ENCODE measurements around the gene TNFRSF11A. TPM values are rescaled to one million over a fixed set of nuclear protein-coding genes. Genes with fewer than 3 reads are reported as not detected.

Gene TNFRSF11A
- total RNA-seq, 1 donor from 2014 or later, result 1.1 TPM

DNA sequence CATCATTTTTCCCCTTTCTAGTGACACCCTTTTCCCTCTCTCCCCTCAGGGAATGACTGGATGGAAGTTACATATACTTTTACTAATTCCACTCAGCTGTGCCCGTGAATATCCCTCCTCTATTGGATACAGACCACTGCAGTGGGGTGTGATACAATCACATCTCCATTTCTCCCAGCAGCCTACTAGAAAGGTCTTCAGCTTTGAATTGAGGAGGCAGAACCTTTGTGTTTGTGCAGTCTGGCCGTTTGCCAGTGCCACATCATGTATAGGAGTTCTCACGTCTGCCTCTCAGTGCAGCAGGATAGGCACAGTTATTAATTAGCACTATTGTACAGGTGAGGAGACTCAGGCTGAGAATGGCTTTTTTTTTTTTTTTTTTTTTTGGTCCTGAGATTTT, 16.4 kb downstream of the TNFRSF11A start:
- ATAC-seq (no peak), DNase-seq (ENCODE audit: low spot score) (no peak)

DNA sequence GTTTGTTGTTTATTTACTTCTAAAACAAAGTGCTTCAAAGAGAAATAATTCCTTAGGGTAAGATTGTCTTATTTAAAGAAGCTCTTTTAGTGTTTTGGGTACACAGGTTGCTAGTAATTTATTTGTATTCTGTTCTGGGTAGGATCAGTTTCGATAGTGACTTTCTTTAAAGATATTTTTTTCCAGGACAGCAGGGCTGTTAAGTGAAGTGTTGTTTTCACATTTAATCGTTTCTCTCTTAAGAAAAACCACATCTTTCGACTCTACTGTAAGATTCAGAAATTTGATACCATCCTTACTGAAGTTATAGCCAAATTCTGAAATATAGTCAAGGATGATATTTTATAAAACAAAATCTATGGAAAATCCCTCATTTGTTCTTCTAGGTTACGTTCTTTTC, 17.8 kb downstream of the TNFRSF11A start:
- DNase-seq (ENCODE audit: low spot score) (no peak), ATAC-seq (no peak)

DNA sequence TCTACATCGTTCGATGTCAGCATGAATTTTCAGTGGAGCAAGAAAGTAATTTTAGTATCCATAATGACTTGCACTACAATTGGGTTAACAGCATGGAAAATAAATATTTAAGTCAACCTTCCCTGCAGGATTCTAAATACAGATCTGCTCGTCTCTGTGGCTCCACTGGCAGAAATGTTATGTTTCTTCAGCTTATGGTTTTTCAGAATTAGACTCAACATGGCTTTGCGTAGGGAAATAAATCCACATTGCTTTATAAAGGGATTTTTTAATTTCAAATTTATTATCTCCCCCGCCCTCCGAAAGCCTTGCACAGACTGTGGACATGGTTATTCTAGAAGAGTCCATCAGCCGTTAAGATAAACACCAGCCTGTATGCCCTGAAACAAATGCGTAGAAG, 18.2 kb downstream of the TNFRSF11A start:
- ATAC-seq, result no peak
- no peak for DNase-seq (ENCODE audit: low spot score)

DNA sequence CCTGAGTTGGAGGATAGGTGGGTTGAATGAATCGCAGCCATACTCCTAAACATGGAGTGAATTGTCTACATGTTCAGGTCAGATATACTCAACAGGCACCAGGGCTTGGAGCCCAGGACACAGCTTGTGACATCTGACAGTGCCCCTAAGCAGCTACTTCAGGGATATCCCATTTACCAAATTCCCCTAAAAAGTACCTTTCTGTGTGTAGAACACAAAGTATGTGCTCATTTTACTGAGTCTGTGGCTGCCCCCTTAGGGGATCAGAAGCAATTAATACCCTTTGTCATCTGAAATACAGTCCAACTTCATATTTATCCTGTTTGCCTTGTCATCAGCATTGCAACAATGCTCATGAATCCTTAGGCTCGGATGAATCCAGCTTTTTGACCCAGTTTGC, 20.8 kb downstream of the TNFRSF11A start:
- DNase-seq (ENCODE audit: low spot score) (no peak), ATAC-seq (no peak)

DNA sequence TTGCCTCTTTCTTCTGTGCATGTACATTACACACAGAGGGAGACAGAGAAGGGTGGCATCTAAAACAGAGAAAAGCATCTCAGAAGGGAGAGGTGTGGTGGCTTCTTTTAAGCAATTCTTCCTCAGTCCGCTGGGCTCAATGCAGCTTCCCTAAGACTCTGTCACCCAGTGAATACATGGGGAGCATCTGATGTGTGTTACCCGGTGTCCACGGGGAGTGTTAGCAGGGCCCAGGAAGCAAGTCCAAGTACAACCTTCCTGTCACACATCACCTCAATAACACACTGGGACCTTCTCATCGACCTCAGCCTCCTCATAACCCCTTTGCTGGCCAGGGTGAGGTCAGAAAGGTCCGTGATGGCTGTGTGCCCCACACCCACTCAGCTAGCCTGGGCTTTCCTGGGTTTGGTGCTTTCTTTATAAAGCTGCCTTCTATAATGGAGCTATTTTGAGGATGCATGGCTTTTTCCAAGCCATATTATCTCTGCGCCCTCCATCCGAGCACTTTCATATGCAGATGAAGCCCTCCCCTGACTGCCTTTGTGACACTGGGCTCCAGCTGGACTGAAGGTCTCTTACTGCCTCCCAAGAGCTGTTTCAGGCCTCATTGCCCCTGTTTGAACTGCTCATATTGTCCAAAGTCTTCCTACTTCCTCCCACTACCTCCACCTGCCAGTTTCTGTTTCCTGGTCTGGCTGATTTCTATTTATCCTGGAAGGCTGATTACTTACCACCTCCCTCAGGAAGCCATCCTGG, 21.4 kb downstream of the TNFRSF11A start:
- ATAC-seq, result no peak
- no peak for DNase-seq (ENCODE audit: low spot score)

DNA sequence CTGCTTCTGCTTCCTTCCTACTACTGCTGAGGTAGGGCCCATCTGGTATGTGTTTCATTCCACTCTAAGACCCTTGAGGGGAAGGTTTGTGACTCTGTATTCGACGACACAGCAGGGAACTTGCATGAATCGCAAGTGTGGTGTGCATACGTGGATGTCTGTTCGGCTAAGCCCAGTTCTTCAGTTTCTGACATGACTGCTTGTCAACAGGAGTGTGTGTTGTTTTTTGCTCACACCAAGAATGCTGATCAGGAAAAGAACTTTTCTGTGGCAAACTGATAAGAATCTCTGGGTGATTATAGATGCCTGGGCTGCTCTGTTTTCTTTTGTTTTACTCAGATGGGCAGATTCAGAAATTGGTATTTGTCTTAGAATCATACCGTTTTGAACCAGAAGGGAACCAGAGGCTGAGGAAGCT, 22.0 kb downstream of the TNFRSF11A start:
- no peak for ATAC-seq
- DNase-seq (ENCODE audit: low spot score), result no peak

DNA sequence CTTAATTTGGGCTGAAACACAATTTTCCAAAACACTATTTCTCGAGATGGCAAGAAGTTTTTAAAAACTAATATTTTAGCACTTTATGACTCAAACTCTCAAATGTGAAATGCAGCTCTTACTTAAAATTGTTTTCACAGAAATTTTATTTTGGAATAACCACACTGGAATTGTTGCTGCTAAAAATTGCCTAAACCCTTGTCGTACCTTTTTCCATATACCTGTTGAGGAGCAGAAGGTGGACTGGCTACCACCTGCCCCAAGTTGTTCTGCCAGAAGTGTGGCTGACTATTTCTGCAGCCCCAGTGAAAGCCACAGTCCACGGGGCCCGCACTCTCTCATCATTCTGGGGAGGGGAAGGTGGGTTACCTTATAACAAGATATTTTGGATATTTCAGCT, 23.4 kb downstream of the TNFRSF11A start:
- no peak for ATAC-seq
- no peak for DNase-seq (ENCODE audit: low spot score)

DNA sequence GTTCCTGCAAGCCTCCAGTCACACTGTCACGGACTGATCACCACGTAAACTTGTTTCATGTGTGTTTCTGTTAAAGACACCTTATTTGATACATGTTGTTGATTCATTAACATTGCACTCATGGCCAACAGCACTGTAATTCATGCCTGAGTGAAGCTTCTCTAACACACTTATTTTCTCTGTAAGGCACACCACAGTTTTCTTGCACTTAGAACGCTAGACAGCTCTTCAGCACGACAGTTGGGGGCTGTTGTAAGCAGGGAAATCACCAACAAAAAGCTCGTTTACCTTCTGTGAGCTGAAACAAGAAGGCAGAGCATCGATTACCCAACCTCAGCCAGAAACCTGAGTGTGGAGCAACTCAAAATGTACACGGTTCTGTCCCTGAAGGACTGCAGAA, 28.1 kb downstream of the TNFRSF11A start:
- ATAC-seq (no peak), DNase-seq (ENCODE audit: low spot score) (no peak)

DNA sequence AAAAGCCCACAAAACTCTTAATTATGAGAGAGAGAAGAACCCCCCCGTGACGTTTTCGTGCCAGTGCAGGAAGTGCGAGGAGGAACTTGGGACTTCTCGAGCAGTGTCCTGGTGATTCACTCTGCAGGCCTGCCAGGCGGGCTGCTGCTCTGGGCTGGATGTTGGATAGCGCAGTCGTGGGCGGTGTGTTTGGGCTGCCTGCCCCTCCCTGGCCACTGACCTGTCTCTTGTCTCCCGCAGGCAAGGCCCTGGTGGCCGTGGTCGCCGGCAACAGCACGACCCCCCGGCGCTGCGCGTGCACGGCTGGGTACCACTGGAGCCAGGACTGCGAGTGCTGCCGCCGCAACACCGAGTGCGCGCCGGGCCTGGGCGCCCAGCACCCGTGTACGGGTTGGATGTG, 29.0 kb downstream of the TNFRSF11A start:
- no peak for DNase-seq (ENCODE audit: low spot score)
- no peak for ATAC-seq

DNA sequence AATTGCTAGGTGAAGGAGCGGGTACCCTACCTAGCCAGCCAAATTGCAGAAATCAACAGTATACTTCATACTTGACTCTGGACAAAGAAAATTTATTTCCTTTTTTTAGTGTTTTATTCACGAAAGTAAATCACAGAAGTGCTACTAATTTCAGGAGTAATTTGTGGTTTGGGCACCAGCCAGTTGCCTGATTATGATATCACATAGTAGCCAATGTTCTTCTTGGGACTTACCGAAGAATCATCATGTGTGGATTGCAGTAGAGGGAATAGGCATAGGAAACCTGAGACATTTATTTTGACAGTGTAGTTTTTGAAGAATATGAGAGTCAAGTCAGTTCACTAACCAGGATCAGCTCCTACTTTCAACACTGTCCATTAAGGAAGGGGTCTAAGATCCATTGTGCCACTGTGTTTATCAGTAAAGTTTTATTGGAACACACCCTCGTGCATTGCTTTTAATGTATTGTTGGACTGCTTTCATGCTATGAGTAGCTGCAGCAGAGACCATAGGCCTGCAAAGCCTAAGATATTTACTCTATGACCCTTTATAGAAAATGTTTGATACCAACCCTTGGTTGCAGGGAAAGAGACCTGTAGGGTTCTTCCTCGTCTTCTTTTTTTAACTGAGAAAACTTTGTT, 32.1 kb downstream of the TNFRSF11A start:
- no peak for DNase-seq (ENCODE audit: low spot score)
- no peak for ATAC-seq

DNA sequence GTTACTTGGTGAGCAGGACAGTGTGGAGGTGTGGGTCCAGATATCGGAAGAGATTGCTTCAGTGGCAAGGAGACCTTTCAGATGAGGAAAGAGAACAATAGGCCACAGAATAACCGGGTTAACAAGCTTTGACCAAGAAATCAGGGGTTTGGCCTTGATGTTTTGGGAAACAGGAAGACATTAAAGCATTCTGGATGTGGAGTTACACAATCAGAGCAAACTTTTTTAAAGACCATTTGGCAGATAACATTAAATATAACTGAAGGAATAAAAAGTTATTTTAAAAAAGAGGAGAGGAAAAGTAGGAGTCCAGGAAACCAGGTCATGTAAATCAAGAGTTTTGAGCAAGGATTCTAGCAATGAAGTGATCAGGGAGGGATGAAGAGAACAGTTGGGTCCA, 35.7 kb downstream of the TNFRSF11A start:
- ATAC-seq (no peak), DNase-seq (ENCODE audit: low spot score) (no peak)

DNA sequence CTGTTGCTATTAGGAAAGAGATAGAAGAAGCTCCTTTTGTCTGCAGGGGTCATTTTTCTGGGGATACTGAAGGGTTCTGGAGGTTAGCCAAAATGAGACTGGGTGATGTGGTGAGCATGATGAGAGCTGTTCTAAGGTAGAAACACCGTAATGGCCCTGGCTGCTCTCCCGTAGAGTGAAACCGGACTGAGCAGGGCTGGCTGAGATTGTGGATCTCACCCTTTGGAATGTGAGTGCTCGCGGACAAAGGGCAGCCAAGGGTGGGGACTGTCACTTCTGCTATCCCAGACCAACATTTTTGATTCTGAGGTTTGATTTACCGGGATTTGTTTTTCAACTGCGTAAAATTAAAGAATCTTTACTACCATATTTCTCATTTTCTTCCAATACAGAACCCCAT, 36.2 kb downstream of the TNFRSF11A start:
- ATAC-seq (no peak), DNase-seq (ENCODE audit: low spot score) (no peak)

DNA sequence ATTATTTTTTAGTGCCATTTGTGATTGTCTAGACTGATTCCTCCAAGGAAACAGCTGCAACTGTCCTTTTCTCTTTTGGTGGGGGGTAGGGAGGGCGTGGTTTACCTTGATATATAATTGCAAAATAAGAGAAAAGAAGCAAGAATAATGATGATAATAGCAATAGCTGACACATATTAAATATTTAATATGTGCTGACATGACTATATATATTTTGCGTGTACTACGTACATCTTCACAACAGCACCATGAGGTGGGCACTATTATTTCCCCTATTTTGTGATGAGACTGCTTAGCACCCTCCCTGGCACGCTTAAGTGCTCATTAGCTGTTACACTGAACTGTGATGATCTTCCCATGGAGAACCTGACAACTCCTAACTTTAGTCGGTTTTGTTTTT, 39.4 kb downstream of the TNFRSF11A start:
- no peak for DNase-seq (ENCODE audit: low spot score)
- ATAC-seq, result no peak

DNA sequence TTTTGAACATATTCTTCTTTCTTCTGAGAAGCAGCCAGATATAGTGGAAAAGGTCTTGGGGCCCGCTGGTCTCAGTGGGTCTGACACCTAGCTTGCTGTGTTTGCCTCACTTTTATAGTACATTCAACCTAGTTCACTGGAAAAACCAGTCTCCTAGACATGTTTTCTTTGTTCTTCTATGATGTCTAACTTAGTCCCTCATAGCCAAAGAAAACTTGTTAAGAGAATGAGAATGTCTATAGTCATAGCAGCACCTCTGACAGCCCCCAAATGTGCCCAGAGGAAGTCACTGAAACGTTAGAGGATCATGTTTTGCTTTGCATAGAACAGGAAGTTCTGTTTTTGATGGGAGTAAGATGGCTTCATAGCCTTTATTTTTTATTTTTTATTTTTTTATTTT, 40.3 kb downstream of the TNFRSF11A start:
- DNase-seq (ENCODE audit: low spot score) (no peak), ATAC-seq (no peak)

DNA sequence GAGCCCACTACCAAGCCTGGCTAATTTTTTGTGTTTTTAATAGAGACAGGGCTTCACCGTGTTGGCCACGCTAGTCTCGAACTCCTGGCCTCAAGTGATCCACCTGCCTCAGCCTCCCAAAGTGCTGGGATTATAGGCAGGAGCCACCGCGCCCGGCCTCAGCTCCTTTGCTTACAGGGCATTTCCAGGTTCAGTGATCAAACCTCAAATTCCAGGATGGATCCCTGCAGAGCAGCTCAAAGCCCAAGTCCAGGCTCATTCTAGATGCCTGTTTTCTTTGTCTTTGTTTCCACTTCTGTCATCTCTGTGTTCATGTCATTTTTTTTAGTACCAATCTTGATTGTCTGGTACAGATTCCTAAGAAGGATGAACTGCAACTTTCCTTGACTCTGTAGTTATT, 41.9 kb downstream of the TNFRSF11A start:
- DNase-seq (ENCODE audit: low spot score) (no peak), ATAC-seq (no peak)

DNA sequence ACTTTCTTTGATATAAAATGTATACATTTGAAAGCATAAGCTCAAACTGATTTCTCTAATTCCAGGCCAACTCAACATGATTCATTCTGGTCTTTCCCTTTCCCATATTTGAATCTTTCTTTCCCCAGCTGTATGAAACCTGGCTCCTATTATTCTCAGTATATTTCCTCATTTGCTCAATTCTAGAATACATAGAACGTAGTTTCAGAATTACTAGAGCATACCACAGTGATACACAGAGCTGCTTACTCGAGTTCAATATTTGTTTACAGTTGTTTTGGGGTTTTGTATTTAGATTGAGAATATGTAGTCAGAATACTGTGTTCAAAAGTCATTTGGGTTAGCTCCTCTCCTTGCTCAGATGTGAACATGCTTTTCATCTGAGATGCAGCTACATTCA, 43.0 kb downstream of the TNFRSF11A start:
- ATAC-seq (no peak), DNase-seq (ENCODE audit: low spot score) (no peak)

DNA sequence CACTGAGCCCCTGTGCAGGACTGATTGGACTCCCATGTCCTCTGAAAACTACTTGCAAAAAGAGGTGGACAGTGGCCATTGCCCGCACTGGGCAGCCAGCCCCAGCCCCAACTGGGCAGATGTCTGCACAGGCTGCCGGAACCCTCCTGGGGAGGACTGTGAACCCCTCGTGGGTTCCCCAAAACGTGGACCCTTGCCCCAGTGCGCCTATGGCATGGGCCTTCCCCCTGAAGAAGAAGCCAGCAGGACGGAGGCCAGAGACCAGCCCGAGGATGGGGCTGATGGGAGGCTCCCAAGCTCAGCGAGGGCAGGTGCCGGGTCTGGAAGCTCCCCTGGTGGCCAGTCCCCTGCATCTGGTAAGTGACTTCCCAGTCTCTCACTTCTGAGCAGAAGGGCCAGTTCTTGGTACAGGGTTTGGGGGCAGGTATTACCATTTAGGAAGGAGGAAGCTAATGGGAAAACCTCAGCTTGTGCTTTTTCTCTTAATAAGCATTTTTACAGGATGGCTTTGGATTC, 44.1 kb downstream of the TNFRSF11A start:
- no peak for ATAC-seq
- no peak for DNase-seq (ENCODE audit: low spot score)

DNA sequence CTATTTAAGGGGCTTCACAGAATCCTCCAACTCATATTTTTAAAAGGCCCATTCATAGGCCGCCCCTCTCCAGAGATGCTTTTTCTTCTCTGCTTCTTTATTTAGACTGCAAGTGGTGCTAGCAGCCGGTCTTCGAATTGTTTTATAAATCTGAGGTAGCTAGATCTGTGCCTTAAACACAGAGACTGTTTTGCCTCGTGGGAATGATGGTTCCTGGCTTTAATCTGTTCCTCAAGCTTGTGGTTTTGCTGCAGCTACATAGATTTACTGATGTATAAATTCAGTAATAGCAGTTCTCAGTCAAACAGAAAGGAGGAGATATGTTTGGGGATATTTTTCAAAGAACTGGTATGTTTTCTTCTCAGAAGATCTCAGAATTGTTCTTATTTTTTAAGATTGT, 45.3 kb downstream of the TNFRSF11A start:
- DNase-seq (ENCODE audit: low spot score) (no peak), ATAC-seq (no peak)

DNA sequence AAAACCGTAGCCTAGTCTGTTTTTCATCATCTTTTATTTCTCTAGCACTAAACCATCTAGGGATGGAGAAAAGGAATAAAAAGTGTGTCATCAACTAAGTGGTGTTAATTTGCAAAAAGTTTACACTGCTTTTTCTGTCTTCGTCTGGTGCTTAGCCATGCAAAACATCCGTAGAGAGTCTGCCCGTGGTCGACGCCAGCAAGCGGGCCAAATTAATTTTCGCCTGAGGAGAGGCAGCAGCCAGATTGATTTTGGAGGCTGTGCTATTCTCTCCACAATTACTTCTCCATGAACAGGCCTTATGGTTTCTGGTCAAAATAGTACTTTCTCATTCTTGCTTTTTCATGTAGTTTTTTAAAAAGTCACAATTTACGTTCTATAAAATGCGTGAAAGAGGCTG, 46.3 kb downstream of the TNFRSF11A start:
- DNase-seq (ENCODE audit: low spot score) (no peak), ATAC-seq (no peak)

DNA sequence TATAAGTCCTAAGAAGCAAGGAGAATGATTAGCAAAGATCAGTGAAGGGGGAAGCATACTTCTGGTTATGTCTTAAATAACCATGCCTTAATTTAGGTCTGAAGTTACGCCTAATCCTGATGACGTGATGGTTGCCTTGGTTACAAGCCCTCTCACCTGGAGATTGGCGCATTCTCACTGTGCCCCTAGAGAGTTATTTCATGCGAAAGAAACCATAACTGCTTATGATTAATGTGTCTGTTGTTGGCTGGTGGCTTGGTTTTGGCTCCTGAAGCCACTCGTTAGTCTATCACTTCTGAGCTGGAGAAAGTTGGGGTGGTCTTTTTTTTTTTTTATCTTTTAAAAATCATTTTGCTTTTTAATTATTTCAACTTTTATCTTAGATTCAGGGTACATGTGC, 47.0 kb downstream of the TNFRSF11A start:
- DNase-seq (ENCODE audit: low spot score) (no peak), ATAC-seq (no peak)

DNA sequence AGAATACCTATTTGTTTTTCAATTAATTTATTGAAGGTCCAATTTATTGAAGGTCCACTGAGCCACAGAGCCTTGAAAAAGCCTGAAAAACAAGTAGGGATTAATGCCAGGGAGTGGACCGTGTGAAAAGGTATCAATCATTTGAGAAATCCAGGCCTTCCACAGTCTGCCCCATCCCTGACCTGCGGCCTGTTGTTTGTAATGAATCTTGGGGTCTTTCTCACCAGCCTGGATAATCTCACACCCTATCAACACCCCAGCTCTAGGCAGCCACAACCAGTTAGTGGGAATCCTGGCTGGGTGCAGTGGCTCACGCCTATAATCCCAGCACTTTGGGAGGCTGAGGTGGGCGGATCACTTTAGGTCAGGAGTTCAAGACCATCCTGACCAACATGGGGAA, 47.8 kb downstream of the TNFRSF11A start:
- ATAC-seq, result no peak
- no peak for DNase-seq (ENCODE audit: low spot score)

DNA sequence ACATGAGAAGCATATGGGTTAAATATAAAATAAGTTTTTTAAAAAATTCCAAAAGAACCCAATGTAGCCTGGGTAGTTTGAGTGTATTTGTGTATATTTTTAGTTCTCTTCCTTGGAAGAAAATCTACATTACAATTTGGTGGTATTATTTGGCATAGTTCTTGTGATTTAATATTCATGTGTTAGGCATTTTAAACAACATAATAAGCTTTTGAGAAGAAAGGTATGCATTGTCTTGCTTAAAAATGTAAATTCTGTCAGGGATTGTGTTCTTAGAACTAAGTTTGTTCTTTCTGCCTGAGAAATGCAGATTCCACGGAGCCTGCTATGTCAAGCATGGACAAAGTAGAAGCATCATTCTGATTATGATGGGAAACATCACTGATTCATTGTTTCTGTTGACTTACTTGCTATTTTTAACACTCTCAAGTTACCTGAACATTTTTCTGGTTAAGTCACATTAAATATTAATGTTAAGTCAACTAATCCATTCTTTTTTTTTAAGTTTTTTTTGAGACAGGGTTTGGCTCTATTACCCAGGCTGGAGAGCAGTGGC, 49.4 kb downstream of the TNFRSF11A start:
- no peak for ATAC-seq
- no peak for DNase-seq (ENCODE audit: low spot score)

Data from left lobe of liver (tissue), 2 donors.